ENCODE results near the gene KMO.

KMO gene

DNA sequence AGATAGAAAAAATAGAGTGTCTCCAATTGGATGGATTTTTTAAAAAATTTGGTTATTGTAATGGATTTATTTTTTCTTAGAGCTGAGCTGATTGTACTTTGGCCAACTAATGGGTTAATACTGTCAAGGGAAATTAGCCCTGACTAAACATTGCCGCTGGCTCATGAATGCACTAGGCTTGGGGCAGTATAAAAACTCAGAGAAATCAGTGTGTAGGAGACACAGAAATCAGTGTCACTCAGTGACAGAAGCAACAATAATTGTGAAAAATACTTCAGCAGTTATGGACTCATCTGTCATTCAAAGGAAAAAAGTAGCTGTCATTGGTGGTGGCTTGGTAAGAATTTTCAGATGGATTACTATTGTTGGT, at the start of gene KMO:
TSS of gene KMO (plus strand) at position 217 of the 370 bp plus-strand sequence. CDS start at position 284, 67 bp downstream.
- no peak for DNase-seq

DNA sequence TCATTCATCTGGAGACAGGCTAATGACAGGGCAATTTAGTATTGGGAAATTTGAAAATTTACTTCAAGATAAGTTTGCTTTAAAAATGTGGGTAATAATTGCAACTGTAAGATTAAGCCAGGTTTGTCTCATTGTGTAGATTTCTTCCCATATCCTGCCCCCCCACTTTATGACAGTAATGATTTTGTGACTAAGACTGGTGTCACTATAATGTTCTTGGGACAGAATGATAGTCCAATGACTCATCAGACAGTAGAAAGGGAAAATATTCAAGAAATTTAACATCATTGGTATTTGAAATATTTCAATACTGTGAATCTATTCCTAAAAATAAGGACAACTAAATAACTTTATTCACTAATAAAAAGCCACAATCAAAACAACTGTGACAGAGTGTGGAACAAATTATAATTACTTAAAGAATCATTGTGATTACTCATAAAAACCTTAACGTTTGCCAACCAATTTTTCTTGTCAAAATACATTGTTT, 49.4 kb upstream of the KMO start:
- DNase-seq: no peak

DNA sequence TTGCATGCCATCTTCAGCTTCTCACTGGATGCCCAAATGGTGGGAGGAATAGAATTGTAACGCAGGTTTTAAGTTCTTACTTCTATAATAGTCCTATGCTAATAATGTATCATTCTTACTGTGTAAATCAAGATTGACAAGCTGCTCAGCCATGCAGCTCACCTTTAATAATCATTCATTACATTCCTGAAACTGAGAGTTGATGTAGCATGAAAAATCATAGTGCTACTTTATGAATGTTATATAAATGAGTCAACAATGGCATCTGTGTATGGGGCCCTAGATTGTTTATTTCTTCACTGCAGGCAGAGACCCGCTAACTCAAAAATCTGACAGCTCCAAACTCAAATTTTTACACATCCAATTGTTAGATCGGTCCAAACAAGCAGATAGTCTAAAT, 47.0 kb upstream of the KMO start:
- DNase-seq: no peak

DNA sequence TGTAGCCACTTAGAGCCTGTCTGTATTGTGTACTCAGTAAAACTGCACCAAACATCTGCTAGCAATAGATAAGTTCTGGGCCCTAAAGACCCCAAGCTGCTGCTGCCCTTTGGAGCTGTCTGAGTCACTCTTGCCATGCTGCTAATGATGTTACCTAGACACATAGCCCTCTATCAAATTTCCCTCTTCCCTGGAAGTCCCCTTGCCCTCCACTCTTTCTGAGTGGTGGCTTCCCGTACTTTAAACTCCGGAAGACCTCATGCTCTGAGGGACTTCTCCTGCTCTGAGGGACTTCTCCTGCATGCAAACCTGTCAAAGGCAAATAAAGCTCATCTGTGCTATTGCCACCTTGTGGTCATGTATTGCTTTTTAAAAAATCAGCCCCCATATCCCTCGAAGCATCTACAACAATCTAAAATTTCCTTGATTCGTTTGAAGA, 46.6 kb upstream of the KMO start:
- DNase-seq: peak; percentile 49

DNA sequence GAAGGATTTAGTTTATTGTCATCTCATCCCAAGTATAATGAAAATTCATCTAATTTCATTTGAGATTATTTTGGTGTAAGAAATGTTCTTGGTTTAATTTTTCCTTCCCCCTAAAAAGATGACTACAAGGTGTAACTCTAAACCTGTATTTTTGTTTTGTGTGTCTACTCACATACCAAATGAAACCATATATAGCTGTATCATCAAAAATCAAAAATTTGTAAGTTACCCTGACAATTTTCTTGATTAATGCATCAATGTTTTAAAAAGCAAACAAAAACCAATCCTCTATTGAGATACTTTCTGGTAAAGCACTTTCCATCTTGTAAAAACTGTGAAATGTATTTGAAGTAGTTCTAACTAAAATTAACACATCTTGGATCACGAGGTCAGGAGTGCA, 43.4 kb upstream of the KMO start:
- no peak for DNase-seq

DNA sequence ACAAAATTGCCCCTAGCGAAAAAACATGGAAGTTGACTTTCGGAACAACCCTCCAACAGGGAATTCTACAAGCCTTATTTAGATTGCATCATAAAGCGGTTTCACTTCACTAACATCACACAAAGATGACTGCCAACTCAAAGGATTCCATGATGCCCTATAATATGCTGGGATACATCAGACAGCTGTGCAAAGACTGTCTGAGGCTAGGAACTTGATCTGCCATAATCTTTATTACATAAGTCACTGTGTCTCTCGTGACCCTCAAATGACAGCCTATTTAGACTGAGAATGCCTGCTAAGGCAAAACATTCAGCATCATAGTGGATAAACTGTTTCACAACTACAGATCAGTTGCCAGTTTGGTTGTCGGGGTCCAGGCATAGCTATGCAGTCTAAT, 36.4 kb upstream of the KMO start:
- no peak for DNase-seq

DNA sequence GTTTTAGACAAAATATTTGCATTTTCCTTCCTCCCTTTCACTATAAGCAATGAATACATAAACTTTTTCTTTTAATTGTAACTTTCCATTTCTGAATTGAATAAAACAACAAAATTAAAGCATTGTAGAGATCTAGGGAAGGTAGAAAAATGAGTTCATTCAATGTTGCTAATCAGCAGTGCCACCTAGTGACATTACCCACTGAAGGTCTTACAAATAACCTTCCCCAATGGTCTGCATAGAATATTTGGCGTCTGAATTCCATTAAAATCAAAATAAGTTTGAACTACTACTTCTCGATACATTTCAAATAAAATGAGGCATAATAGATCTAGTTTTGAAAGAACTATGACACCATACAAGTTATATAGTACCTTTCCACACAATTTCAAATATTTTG, 32.3 kb upstream of the KMO start:
- peak; percentile 18 for DNase-seq

DNA sequence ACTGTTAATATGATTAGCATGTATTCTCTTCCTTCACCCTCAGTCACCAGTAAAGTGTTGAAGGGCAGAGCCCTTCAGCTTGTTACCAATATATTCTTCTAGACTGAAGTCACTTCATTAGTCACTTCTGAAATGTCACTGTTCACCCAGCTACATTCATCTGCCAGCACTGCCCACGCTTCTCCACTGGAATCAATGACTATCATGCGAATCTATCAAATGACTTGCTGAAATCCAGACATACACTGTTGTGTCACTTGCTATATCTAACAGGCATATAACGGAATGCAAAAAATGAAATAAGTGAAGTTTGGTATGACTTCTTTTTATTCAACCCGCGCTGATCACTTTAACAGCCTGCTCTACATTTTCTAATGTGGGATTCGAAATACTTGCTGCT, 28.7 kb upstream of the KMO start:
- DNase-seq: no peak

DNA sequence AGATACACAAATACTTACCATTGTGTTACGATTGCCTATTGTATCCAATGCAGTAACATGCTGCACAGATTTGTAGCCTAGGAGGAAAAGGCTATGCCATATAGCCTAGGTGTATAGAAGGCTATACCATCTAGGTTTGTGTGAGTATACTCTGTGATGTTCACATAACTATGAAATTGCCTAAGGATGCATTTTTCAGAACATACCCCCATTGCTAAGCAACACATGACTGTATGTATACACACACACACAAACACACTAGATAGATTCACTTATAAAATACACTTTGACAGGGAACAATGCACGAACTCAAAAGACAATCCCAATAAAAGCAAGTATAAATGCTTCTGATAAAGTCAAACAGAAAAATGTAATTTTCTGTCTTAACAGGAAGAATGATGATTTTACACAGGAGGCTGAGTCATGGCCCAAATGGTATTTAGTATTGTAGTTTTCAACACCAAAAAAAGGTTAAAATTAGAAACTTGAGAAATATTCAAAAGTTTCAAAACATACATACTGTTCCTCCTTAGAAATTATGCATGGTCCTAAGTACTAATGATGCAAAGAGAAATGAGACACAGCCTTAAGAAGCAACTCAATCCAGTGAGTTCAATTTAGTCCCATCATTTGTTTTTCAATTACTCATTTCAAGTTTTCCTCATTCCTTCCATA, 24.9 kb upstream of the KMO start:
- no peak for DNase-seq

DNA sequence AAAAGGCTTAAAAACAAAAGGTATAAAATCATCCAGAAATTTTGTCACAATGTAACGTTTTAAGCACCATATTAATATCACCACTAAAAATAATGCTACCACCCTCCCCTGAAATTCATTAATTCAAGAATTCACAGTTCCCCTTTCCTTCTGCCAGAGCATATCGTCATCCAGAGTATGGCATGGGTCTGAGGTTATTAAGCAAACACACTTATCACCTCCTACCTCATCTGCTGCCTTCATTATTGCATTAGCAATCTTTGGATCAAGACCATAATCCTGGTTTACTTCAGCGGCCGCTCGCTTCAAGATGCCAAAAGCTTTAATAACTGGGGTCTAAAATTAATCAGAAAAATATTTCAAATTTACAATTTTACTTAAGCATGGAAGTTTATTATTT, 18.8 kb upstream of the KMO start:
- no peak for DNase-seq

DNA sequence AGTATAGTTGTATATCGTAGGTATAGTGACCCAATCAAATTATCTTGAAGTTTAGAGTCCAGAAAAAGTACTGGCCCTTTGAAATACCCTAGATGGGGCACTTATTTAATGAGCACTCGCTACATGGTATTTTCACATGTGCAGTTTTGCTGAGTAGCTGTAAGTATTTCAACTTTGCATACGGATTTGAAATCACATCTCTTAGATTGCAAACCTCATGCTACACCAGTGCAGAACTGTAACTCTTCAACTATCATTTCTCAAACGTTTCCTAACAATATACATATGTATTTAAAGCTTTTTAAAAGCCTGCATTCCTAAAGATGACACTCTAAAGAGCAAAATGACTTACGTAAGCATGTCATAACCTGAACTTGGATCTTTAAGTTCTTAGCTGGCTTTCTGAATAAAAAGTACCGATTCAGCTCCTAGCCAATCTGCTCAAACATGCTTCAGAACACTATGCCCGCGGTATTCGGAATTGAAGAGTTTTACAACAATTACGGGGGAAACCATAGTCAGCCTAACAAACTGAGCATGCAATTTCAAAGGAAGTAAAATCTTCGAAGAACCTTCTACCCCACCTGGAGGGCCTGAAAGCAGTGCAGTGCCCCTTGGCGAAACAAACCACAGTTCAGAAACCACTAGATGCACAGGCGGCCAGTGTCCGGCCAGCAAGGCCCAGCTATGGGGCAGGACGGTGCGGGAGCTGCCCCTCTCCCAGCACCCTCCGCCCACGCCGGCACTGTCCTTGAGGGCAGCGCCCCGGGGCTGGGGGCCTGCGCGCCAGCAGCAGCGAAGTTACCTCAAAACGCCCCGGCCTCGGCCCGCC, 13.5 kb upstream of the KMO start:
- no peak for DNase-seq

DNA sequence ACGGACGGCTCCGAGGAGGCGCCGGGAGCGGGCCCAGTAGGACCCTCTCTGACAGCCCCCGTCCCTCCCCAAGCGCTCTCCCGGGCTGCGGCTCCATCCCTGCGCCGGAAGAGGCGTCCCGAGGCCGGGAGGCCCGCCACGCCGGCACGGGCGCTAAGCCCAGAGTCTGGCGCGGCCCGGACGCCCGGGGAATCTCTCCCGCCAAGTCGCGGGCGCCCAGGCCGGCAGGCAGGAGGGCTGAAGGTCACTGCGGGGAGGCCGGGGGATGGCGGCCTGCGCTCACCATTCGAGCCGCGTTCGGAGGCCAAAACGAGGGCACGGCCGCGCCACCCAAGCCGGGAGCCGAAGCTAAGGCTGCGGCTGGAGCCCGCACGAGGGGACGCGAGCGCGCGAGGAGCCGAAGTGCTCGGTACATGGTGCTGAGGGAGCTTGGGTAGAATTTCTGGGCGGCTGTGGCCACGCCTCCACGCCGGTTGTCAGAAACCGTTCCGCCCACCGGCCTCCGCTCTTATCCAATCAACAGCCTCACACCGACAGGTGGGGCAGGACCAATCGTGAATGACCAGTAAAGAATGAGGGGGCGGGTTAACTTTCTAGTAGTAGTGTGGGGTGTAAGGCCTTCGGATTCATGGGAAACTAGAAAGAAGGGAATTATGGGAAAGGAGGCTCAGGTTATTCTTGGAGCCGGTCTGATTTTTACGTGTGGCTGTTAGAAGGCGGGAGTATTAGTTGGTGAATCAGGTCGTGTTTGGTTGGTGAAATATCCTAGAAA, 12.7 kb upstream of the KMO start, which contains the start of gene FH:
TSS of gene FH (minus strand) at position 448 of the 772 bp plus-strand sequence. CDS start at position 415, 33 bp downstream.
- peak; percentile 95 for DNase-seq

DNA sequence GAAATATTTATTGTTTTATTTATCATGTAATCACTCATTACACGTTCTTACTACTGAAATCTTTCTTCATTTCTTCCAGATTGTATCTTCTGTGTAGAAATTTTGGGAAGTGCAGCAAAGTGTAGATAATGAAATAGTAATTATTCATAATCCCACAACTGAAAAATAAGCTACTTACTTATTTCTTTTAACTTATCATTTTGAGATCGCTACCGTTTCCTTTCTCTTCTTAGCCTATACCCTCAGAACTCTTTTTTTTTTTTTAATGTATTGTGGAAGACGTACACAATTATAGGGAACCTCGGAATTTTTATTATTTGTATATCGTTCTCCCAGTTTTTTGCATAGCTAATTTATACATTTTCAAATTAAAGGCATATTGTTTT, 12.1 kb upstream of the KMO start:
- no peak for DNase-seq

DNA sequence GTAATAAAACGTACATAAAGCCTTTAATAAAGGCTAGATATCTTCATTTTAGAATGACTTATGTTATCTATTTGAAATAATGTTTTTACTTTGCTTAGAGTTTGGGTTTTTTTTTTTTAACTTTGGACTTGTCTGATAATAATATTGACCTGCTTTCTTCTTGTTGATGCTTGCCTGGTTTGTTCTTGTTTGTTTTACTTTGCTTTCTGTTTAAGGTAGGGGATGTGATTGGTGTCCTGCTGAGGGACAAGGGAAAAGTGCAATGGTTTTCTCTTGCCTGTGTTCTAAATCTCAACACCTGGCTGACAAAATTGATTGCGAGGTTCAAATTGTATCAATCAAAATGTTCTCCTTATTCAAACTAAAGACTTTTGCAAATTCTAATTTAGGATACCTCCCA, 10.5 kb upstream of the KMO start:
- DNase-seq: no peak

DNA sequence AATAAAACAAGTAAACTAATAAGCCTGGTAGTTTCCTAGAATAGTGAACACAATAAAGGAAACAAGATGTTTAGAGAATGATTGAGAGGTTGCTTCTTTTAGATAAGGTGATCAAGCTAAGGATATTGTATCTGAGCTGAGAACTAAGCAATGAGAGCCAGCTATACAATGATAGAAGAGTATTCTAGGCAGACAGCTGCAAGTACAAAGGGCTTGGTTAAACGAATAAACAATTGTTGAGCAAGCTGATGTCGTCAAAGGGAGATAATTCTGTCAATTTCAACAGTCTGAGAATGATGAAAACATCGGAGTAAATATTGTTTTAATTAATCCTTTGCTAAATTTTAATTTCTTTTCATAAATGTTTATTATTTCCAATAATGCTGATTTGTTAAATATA, 7.2 kb upstream of the KMO start:
- no peak for DNase-seq

DNA sequence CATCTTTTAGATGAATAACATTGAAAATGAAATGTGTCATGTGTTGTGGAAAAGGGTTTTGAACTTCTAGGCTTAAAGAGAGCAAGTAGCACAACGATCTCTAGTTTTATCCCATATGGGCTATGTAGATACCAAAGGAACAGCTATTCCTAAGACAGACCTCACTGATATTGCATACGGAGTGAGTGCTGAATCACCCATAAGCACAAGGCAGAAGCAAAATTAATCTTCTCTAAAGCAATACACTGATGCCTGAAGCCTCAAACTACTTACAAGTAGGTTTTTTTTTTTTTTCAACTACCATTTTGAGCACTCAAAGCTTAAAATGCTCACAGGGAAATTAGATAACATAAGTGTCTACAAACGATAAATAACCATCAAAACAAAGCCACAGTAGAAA, 5.0 kb upstream of the KMO start:
- no peak for DNase-seq

DNA sequence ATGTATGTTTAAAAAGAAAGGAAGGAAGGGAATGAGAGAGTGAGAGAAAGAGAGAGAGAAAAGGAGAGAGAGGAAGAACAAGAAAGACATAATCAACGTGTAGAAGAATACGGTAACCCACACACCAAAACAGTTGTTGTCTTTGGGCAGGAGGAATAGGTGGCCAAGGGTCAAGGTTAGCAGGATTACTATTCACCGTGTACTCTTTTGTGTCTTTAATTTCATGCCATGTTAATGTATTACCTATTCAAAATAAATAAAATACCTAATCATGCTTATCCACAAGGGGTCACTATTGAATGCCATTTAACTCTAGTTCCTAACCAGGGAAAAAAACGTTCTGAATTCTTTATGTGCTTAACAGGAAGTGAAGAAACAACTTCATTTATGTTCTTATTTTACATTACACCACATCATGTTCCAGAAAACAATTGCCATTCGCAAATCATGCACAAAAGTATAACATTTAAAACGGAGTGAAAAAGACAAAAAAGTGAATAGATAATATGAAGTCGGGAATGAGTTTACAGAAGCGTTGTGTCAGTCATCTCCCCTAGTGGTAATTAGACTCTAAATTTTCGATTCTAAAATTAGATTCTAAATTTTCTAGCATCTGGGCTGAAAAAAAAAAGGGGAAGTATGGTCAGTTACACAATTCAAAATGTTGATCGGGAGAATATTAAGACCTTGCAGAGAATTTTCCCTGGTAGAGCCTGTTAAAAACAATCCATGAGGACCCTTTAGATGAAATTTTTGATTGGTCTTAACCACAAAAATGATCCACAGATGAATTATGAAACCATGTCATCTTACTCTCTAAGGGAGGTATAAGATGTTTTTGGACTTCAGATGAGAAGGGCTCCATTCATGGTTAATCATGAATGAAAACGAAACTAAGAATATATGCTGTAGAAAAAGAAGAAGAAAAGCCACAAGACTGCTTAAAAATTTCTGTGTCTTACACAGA, 700 bp upstream of the KMO start:
- DNase-seq: peak; percentile 54

DNA sequence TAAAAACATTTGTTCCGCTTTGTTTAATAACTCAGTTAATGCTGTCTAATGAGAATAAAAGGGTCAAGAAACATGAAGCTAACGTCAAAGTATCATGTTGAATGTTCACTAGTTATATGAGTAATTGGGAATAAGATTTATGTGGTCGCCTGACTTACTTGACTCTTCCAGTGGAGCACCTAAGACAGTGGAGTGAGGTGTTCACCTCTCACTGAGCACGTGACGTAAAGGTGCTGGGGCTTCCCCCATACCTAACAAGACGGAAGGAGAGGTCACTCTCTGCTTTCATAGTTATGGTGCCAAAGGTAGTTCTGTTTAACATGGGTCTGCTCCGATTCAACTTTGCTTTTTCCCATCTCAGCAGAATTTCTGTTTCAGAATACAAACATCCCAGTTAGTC, 686 bp downstream of the KMO start:
- no peak for DNase-seq

DNA sequence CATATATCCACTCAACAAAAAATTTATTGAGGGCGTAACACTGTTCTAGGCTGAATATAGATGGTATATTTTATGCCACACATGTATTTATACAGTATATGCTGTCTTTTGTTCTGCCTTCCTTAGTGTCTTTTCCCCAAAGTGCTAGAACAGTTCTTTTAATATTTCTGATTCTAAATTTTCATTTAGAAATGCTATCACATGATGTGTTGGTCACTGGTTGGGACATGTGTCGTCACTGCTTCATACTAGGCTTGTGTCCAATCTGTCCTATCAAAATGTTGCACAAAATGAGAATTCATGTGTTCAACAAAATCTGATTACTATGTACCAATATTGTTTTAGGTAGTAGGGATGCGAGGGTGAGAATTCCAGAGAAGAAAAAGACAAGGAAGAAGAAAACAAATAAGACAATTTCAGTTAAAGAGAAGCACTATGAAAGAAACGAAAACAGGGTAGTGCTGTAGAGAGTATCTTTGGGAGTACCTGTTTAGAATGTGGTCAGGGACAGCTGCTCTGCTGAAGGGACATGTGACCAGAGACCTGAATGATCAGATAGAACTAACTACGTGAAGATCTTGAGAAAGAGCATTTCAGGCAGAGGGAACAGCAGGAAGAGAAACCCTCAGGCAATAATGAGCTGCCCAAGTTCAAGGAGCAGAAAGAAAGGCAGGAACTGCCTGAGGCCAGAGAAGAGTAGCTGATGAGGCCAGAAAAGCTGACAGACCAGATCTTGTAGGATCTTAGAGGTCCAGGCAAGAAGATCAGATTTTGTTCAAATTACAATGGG, 1.3 kb downstream of the KMO start:
- no peak for DNase-seq

DNA sequence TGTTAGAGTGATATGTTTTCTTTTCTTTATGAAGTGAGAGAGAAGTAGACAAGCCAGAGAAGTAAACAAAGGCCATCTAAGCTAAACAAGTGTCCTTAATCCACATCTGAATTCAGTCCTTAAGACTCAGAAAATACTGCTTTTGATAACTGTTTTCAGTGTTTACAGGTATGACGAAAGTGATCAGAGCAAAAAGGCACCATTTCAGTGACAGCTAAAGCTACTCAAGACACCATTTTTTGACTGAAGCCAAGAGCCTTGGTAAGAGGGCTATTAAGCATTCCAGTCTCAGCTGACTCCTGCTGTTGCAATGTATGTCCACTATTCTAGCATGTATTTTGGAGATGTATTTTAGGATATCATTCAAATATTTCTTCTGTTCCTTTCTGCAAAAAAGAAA, 4.1 kb downstream of the KMO start:
- no peak for DNase-seq

DNA sequence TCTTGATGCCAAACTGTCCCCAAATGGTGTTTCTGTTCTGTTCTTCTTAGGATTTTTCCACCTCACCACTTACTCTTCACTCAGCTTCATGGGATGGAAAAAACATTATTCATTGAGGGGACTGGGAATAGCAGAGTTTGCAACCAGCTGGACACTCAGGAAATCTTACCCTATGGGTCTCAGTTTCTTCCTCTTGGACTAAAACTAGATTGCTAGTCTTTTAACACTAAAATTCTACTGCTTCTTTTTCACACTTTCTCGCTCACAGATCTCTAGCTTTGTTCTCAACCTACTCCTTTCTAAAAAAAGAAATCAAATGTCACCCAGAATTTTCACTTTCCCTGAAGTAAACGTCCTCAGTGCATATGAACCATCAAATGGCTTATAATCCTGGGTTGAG, 4.8 kb downstream of the KMO start:
- DNase-seq: no peak

All from NCI-H2029 (cell line).